B cell (primary cell): ENCODE results near the gene EFCC1. TPM values are rescaled to one million over a fixed set of nuclear protein-coding genes. Genes with fewer than 3 reads are reported as not detected.

Source experiments
- ATAC-seq: fragments of 200-7000 bp; cut with Tn5 transposase; one replicate; pipeline ENCODE4 v1.10.0; 2021; ENCODE audit warnings: low read depth, mild to moderate bottlenecking, moderate number of reproducible peaks, moderate library complexity
- CTCF ChIA-PET: fragments of 350-600 bp; sonication (Branson Sonifier 250); formaldehyde crosslinking; loops from one replicate; lab custom pipeline; 2021; ENCODE audit warnings: antibody characterized with exemption, inconsistent platforms; lab: Charles Lee
- POLR2A ChIA-PET: fragments of 350-600 bp; sonication (Branson Sonifier 250); formaldehyde crosslinking; loops from one replicate; lab custom pipeline; 2021; ENCODE audit warnings: antibody characterized with exemption; lab: Charles Lee
- DNase-seq: peaks from one replicate; pipeline ENCODE4 v3.0.0; 2013
- H2AFZ ChIP-seq: 2 replicates; pipeline ENCODE4 v1.6.1; 2012; ENCODE audit warnings: mild to moderate bottlenecking, low read depth, low read length; ENCODE audit not compliant: insufficient read depth, poor library complexity, severe bottlenecking
- H3K27ac ChIP-seq, 2 donors: 1 replicate in 1 of 2; 2 replicates in 1 of 2; pipeline ENCODE4 v1.5.1; 2012 to 2013; ENCODE audit warnings: low read length in 2 of 2, mild to moderate bottlenecking in 2 of 2, moderate library complexity in 1 of 2
- H3K27me3 ChIP-seq, 4 experiments: fragments of 200-600 bp in 1 of 4; sonication (generic) in 1 of 4; replicated peaks in 1 of 4; 1 replicate in 2 of 4; 2 replicates in 2 of 4; pipeline versions ENCODE4 v1.6.1 to v1.7.0; 2013 to 2016; ENCODE audit warnings: low read length in 3 of 4, mild to moderate bottlenecking in 2 of 4, mixed read lengths in 1 of 4, moderate library complexity in 1 of 4; ENCODE audit not compliant: insufficient read depth in 4 of 4, control insufficient read depth in 3 of 4; ENCODE audit errors: control extremely low read depth in 1 of 4
- H3K36me3 ChIP-seq, 2 experiments: replicated peaks in 1 of 2; 1 replicate in 1 of 2; 2 replicates in 1 of 2; pipeline versions ENCODE4 v1.6.1 to v1.7.1; 2013; ENCODE audit warnings: low read length in 1 of 2; ENCODE audit not compliant: insufficient read depth in 2 of 2, control insufficient read depth in 1 of 2; ENCODE audit errors: control extremely low read depth in 1 of 2, extremely low read depth in 1 of 2
- H3K4me1 ChIP-seq, 2 donors: fragments of 200-600 bp in 1 of 2; sonication (generic) in 1 of 2; 1 replicate in 1 of 2; 2 replicates in 1 of 2; pipeline versions ENCODE4 v1.5.1 to v1.6.1; 2013 to 2017; ENCODE audit warnings: low read length in 2 of 2; ENCODE audit not compliant: control insufficient read depth in 2 of 2, insufficient read depth in 2 of 2
- H3K4me2 ChIP-seq: replicated peaks from 2 replicates; pipeline ENCODE3; 2012; ENCODE audit warnings: mild to moderate bottlenecking, low read depth, low read length; ENCODE audit not compliant: poor library complexity, severe bottlenecking
- H3K4me3 ChIP-seq, 5 experiments: fragments of 200-600 bp in 1 of 5; sonication (generic) in 1 of 5; 1 replicate in 3 of 5; 2 replicates in 2 of 5; pipeline versions ENCODE4 v1.5.1 to v1.7.0; 2011 to 2016; ENCODE audit warnings: low read length in 4 of 5, mild to moderate bottlenecking in 4 of 5, low read depth in 2 of 5, control low read depth in 1 of 5, moderate library complexity in 1 of 5; ENCODE audit not compliant: insufficient read depth in 1 of 5; ENCODE audit errors: control extremely low read depth in 1 of 5, extremely low read depth in 1 of 5
- H3K79me2 ChIP-seq: fragments of 200-600 bp; sonication (generic); one replicate; pipeline ENCODE4 v1.6.0; 2016; ENCODE audit warnings: low read length; ENCODE audit not compliant: control insufficient read depth, insufficient read depth
- H3K9ac ChIP-seq: fragments of 200-600 bp; sonication (generic); 2 replicates; pipeline ENCODE4 v1.6.1; 2017; ENCODE audit warnings: mild to moderate bottlenecking, low read length, moderate library complexity
- H3K9me3 ChIP-seq, 3 donors: one replicate each; pipeline versions ENCODE4 v1.6.1 to v1.7.1; 2013; ENCODE audit warnings: low read length in 2 of 3; ENCODE audit not compliant: control insufficient read depth in 2 of 3, insufficient read depth in 1 of 3; ENCODE audit errors: control extremely low read depth in 1 of 3
- H4K20me1 ChIP-seq: 2 replicates; pipeline ENCODE4 v1.6.0; 2012; ENCODE audit warnings: mild to moderate bottlenecking, low read length; ENCODE audit not compliant: insufficient read depth, control insufficient read depth, poor library complexity, severe bottlenecking
- H3K27ac Mint-ChIP-seq: one replicate; pipeline ENCODE4 v1.8.0; 2021; ENCODE audit warnings: mixed read lengths
- H3K27me3 Mint-ChIP-seq: one replicate; pipeline ENCODE4 v1.8.0; 2021; ENCODE audit warnings: mixed read lengths
- H3K4me1 Mint-ChIP-seq: one replicate; pipeline ENCODE4 v1.8.0; 2021; ENCODE audit warnings: mixed read lengths
- H3K4me3 Mint-ChIP-seq: one replicate; pipeline ENCODE4 v1.8.0; 2021; ENCODE audit warnings: mixed read lengths
- H3K9me3 Mint-ChIP-seq: one replicate; pipeline ENCODE4 v1.8.0; 2022; ENCODE audit warnings: mixed read lengths; ENCODE audit not compliant: insufficient read depth
- EZH2 ChIP-seq: IDR thresholded peaks from 2 replicates; pipeline ENCODE4 v1.6.1; 2012; ENCODE audit warnings: borderline replicate concordance, low read depth, mild to moderate bottlenecking, moderate library complexity, low read length; ENCODE audit not compliant: insufficient read depth, poor library complexity, severe bottlenecking
- WGBS: methylation state at CpG from one replicate; pipeline ENCODE4 v1.1.5; 2013; ENCODE audit warnings: missing lambda C conversion rate; ENCODE audit not compliant: insufficient coverage; 5-methylcytosine and 5-hydroxymethylcytosine counted together
- intact Hi-C: fragments of 100-400 bp; cut with micrococcal nuclease; formaldehyde crosslinking; loops from one replicate; pipeline ENCODE4 v1.10.0; 2022
- polyA plus RNA-seq: library from polyadenylated mRNA; depleted of rRNA; stranded (reverse); fragments of >200 nt; gene quantifications from 2 replicates; pipeline ENCODE4 v1.2.3, GENCODE V29; 2012
- total RNA-seq, 2 donors: library from RNA; stranded (reverse); fragments of 120-200 nt in 1 of 2; gene quantifications; 1 replicate in 1 of 2; 2 replicates in 1 of 2; pipeline versions ENCODE4 v1.2.3 to v1.2.4, GENCODE V29; 2013 to 2022
- TF ChIP-seq, protein P1 (sequence below): fragments of 200-600 bp; IDR thresholded peaks from one replicate; pipeline ENCODE4 v1.8.0; 2022; ENCODE audit warnings: antibody characterized with exemption, mild to moderate bottlenecking

Gene EFCC1
- total and polyA plus RNA-seq, 2 donors (not counting 1 experiment from before 2014, with no cell fraction given): 0.06 TPM; not detected in 1

DNA sequence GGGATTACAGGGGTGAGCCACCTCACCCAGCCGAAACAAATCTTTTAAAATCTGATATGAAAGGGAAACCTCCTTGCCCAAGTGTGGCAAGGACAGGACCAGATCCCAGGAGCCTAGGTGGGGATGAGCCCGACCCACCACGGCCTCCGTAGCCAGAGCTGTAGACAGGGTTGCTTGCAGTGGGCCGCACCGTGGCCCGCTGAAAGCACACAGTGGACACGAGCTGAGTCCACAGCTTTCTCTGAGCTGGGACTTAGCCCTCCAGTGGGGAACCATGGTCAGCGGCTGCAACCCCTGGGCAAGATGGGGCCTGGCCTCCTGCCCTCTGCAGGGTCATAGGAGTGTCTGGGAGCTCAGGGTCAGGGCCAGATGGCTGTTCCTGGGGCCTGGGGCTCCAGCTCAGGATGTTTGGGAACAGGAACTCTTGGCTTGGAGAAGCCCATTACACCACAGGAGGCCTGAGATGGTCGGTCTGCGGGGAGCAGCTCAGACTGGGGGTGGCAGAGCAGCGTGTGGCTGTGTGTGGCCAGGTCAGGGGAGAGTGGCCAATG, 84.1 kb downstream of the EFCC1 start:
- Mint-ChIP-seq H3K9me3 (no peaks in the 10 kb centered on the region), H3K4me1 (no peaks in the 10 kb centered on the region), H3K27me3 (no peaks in the 10 kb centered on the region), H3K4me3 (no peak overlapping the region), H3K27ac (no peak overlapping the region)
- no peak overlapping the region for H3K9ac ChIP-seq
- intact Hi-C loops: no loop called here
- 96% methylated on average over 11 of the region's 12 CpGs for WGBS
- ChIA-PET POLR2A (interaction anchor here (0.6 kb wide), 1 partner anchor 148 kb away, joined by 4 read pairs; no protein-coding TSS in a partner anchor), CTCF (no interaction called here)
- H4K20me1 ChIP-seq: no peaks in the 10 kb centered on the region
- no peaks in the 10 kb centered on the region for H3K79me2 ChIP-seq
- no peak for ATAC-seq
- no peak overlapping the region for H3K27ac ChIP-seq
- H3K27me3 ChIP-seq: no peaks in the 10 kb centered on the region
- no peaks in the 10 kb centered on the region for H3K9me3 ChIP-seq
- DNase-seq: no peak
- no peak overlapping the region for H3K4me3 ChIP-seq
- TF ChIP-seq, protein P1, sequence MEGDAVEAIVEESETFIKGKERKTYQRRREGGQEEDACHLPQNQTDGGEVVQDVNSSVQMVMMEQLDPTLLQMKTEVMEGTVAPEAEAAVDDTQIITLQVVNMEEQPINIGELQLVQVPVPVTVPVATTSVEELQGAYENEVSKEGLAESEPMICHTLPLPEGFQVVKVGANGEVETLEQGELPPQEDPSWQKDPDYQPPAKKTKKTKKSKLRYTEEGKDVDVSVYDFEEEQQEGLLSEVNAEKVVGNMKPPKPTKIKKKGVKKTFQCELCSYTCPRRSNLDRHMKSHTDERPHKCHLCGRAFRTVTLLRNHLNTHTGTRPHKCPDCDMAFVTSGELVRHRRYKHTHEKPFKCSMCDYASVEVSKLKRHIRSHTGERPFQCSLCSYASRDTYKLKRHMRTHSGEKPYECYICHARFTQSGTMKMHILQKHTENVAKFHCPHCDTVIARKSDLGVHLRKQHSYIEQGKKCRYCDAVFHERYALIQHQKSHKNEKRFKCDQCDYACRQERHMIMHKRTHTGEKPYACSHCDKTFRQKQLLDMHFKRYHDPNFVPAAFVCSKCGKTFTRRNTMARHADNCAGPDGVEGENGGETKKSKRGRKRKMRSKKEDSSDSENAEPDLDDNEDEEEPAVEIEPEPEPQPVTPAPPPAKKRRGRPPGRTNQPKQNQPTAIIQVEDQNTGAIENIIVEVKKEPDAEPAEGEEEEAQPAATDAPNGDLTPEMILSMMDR: no peak
- no peak for TF ChIP-seq EZH2
- H3K4me1 ChIP-seq: no peaks in the 10 kb centered on the region
- H2AFZ ChIP-seq: no peak overlapping the region
- H3K4me2 ChIP-seq: no peak overlapping the region
- no peaks in the 10 kb centered on the region for H3K36me3 ChIP-seq

DNA sequence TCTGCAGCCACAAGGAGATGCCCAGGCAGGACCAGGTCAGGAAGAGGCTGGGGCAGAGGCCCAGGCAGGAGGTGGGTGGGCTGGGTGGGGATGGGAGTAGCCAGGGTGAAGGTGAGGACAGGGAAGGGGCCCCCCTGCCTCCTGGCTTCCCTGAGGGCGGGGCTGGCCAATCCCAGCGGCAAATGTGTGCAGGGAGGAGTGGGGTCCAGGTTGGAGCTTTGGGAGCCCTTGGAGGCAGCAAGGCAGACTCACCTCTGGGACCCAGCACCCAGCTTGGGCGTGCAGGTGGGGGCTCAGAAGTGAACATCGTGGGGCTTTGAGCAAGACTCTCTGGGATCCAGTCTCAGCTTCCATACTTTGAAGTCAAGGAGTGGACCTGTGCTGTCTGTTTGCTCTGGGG, 84.7 kb downstream of the EFCC1 start:
- Mint-ChIP-seq H3K4me1 (no peaks in the 10 kb centered on the region), H3K27me3 (no peaks in the 10 kb centered on the region), H3K27ac (no peak overlapping the region), H3K4me3 (no peak overlapping the region), H3K9me3 (no peaks in the 10 kb centered on the region)
- POLR2A ChIA-PET: interaction anchor here (0.6 kb wide), 1 partner anchor 148 kb away, joined by 4 read pairs; no protein-coding TSS in a partner anchor
- 85% methylated on average over 4 of the region's 4 CpGs for WGBS
- H3K27ac ChIP-seq: no peak overlapping the region
- DNase-seq (no peak), ATAC-seq (no peak)
- intact Hi-C loops: no loop called here
- H3K79me2 ChIP-seq: no peaks in the 10 kb centered on the region
- H3K4me2 ChIP-seq: no peak overlapping the region
- no peaks in the 10 kb centered on the region for H3K9me3 ChIP-seq
- no peaks in the 10 kb centered on the region for H4K20me1 ChIP-seq
- H2AFZ ChIP-seq: no peak overlapping the region
- no peak overlapping the region for H3K9ac ChIP-seq
- no peaks in the 10 kb centered on the region for H3K4me1 ChIP-seq
- no peak overlapping the region for H3K4me3 ChIP-seq
- no peaks in the 10 kb centered on the region for H3K27me3 ChIP-seq
- H3K36me3 ChIP-seq: no peaks in the 10 kb centered on the region
- TF ChIP-seq, protein P1: no peak
- no peak for TF ChIP-seq EZH2
- CTCF ChIA-PET: no interaction called here
